Left ventricle myocardium inferior (tissue), 1 donor: ENCODE results near the gene SLC5A2. TPM values are rescaled to one million over a fixed set of nuclear protein-coding genes. Genes with fewer than 3 reads are reported as not detected.

Experiments
- DNase-seq: peaks from one replicate; pipeline ENCODE4 v3.0.0-alpha.2; 2020
- H3K27ac ChIP-seq: fragments of 200-600 bp; replicated peaks from 2 replicates; pipeline ENCODE4 v1.8.0; 2021
- H3K27me3 ChIP-seq: fragments of 200-600 bp; 2 replicates; pipeline ENCODE4 v1.8.0; 2021; ENCODE audit warnings: low read depth
- H3K36me3 ChIP-seq: fragments of 200-600 bp; 2 replicates; pipeline ENCODE4 v1.8.0; 2021
- H3K4me1 ChIP-seq: fragments of 200-600 bp; 2 replicates; pipeline ENCODE4 v1.8.0; 2021
- H3K4me3 ChIP-seq: fragments of 200-600 bp; 2 replicates; pipeline ENCODE4 v1.8.0; 2021; ENCODE audit warnings: mild to moderate bottlenecking, moderate library complexity
- H3K9me3 ChIP-seq: fragments of 200-600 bp; replicated peaks from 2 replicates; pipeline ENCODE4 v1.8.0; 2021
- CTCF ChIP-seq: fragments of 200-600 bp; IDR thresholded peaks from 2 replicates; pipeline ENCODE4 v1.8.0; 2021; ENCODE audit warnings: antibody characterized with exemption, mild to moderate bottlenecking, borderline replicate concordance
- intact Hi-C: fragments of 100-400 bp; cut with micrococcal nuclease; formaldehyde crosslinking; loops from one replicate; pipeline ENCODE4 v1.11.0; 2022
- total RNA-seq: library from RNA; stranded (reverse); fragmentation: NEBNext Ultra II Directional; extraction: Animal tissue kit (Norgen Biotek cat#: 25700); gene quantifications from one replicate; pipeline ENCODE4 v1.2.1, GENCODE V29; 2021
- donor health status: DM: no; HTN: yes; CAD: no; lungs with severe emphysema.

The SLC5A2 gene
- total RNA-seq, 1 donor from 2014 or later: not detected

DNA sequence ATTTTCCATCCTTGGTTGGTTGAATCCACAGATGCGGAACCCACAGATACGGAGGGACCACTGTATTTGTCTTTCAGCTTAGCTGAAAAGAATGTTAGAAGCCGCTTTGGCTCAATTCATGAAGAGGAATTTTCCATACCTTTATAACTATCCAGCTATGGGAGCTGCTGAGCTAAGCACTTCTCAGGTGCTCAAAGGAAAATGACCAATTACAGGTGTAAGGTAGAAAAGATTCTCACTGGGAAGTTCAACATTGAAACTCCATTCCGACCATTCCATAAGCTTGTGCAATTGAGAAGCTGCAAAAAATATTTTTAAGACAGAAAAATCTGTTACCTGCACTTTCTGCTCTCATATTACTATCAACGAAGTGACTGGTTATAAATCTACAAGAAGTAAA is 47.5 kb downstream of the SLC5A2 start:
- Histone ChIP-seq H3K9me3 (no peaks in the 10 kb centered on the region), H3K36me3 (no peaks in the 10 kb centered on the region), H3K4me3 (no peak overlapping the region), H3K27ac (no peak overlapping the region), H3K4me1 (peaks cover 14% of the 10 kb centered on the region), H3K27me3 (peaks cover 88% of the 10 kb centered on the region)
- no peak for TF ChIP-seq CTCF
- intact Hi-C loops: no loop called here
- DNase-seq: no peak

- no peaks in the 10 kb centered on the region for H3K36me3 ChIP-seq
- no peaks in the 10 kb centered on the region for H3K9me3 ChIP-seq
- H3K4me3 ChIP-seq: no peak overlapping the region
- H3K4me1 ChIP-seq: peaks cover 14% of the 10 kb centered on the region
- DNase-seq: no peak
- intact Hi-C loops: no loop called here
- no peak overlapping the region for H3K27ac ChIP-seq
- peaks cover 88% of the 10 kb centered on the region for H3K27me3 ChIP-seq
- no peak for TF ChIP-seq CTCF
Observed at GRCh38 chr16:31531096-31531495, 48.2 kb downstream of the SLC5A2 start.

DNA sequence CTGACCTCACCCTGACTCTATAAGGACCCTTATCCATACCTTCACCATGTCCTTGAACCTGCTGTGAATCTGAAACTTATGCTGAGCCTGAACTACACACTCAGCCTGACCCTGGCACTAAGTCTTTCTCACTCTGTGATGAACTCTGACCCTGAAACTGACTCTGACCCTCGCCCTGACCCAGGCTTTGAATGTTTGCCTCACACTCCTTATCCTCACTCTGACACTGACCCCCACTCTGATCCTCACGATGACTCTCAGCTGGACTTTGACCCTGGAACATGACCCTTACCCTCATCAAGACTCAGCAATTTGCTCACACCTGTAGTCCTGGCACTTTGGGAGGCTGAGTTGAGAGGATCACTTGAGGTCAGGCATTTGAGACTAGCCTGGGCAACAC is 49.2 kb downstream of the SLC5A2 start:
- Histone ChIP-seq H3K4me1 (peaks cover 15% of the 10 kb centered on the region), H3K36me3 (no peaks in the 10 kb centered on the region), H3K27ac (no peak overlapping the region), H3K9me3 (no peaks in the 10 kb centered on the region), H3K4me3 (no peak overlapping the region), H3K27me3 (peaks cover 96% of the 10 kb centered on the region)
- no peak for DNase-seq
- intact Hi-C loops: no loop called here
- no peak for TF ChIP-seq CTCF

- Histone ChIP-seq H3K27me3 (peaks cover 96% of the 10 kb centered on the region), H3K4me1 (peaks cover 22% of the 10 kb centered on the region), H3K4me3 (no peak overlapping the region), H3K27ac (no peak overlapping the region), H3K36me3 (no peaks in the 10 kb centered on the region), H3K9me3 (no peaks in the 10 kb centered on the region)
- no peak for TF ChIP-seq CTCF
- intact Hi-C loops: no loop called here
- DNase-seq: no peak
Observed at GRCh38 chr16:31532896-31533295, 50.0 kb downstream of the SLC5A2 start.

DNA sequence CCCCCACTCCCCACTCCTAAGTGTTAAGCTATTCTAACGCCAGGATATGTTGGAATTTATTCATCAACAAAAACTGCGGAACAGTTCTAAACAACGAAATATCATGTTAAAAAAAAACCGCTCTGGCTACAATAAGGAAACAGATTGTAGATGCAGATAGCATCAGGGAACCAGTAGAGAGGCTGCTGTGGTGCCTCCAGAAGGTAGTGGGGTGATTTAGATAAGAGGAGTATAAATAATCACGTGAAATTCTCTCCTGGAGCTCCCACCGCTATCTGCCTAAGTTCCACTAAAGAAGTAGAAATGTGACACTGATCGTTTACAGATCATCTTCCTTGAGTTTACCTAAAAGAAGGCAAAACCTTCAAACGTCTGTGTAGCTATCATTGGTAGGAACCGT is 52.8 kb downstream of the SLC5A2 start:
- H3K27ac ChIP-seq: no peak overlapping the region
- peaks cover 7% of the 10 kb centered on the region for H3K4me1 ChIP-seq
- no peak for DNase-seq
- no peaks in the 10 kb centered on the region for H3K36me3 ChIP-seq
- peaks cover 89% of the 10 kb centered on the region for H3K27me3 ChIP-seq
- intact Hi-C loops: no loop called here
- no peak overlapping the region for H3K4me3 ChIP-seq
- no peaks in the 10 kb centered on the region for H3K9me3 ChIP-seq
- TF ChIP-seq CTCF: no peak
